Pancreas (tissue), 10 donors: ENCODE results near the gene SMG1. TPM values are rescaled to one million over a fixed set of nuclear protein-coding genes. Genes with fewer than 3 reads are reported as not detected.
"Not testable (repeated sequence)": the region's sequence is repeated elsewhere in the genome, so short reads cannot be mapped to it uniquely, and the experiment has no call there.

Experiments
- ATAC-seq, 4 donors: fragments of 200-7000 bp; cut with Tn5 transposase; one replicate each; pipeline versions ENCODE4 v1.8.0 to v1.9.1; 2020; ENCODE audit warnings: mild to moderate bottlenecking in 4 of 4, moderate library complexity in 4 of 4
- DNase-seq, 6 donors: peaks; one replicate each; pipeline ENCODE4 v3.0.0-alpha.2; 2020
- FAIRE-seq: peaks from 2 replicates; lab custom pipeline; 2012; peaks lifted over from hg19 to GRCh38; lab: Jason Lieb, UNC
- H3K27ac ChIP-seq, 4 donors: fragments of 200-600 bp; sonication (generic); 1 replicate in 3 of 4; 2 replicates in 1 of 4; pipeline versions ENCODE4 v1.5.0 to v1.8.0; 2020
- H3K27me3 ChIP-seq, 4 donors: fragments of 200-600 bp; one replicate each; pipeline ENCODE4 v1.8.0; 2021
- H3K36me3 ChIP-seq, 3 donors: fragments of 200-600 bp; sonication (generic) in 1 of 3; one replicate each; pipeline versions ENCODE4 v1.5.0 to v1.8.0; 2020 to 2021
- H3K4me1 ChIP-seq, 3 donors: fragments of 200-600 bp; one replicate each; pipeline ENCODE4 v1.8.0; 2021
- H3K4me3 ChIP-seq, 4 donors: fragments of 200-600 bp; sonication (generic) in 2 of 4; one replicate each; pipeline versions ENCODE4 v1.5.0 to v1.8.0; 2020 to 2021
- H3K9me3 ChIP-seq, 4 donors: fragments of 200-600 bp; one replicate each; pipeline ENCODE4 v1.8.0; 2021
- WGBS, 2 donors: extraction: QIAGEN DNeasy Blood & Tissue Kit; methylation state at CpG; one replicate each; pipeline ENCODE4 v1.1.7; 2013; 5-methylcytosine and 5-hydroxymethylcytosine counted together
- intact Hi-C, 3 donors: fragments of 100-400 bp; cut with DNase I; formaldehyde crosslinking; loops; one replicate each; pipeline versions ENCODE4 v1.11.1 to v1.14.2; 2022
- polyA plus RNA-seq, 2 donors: library from polyadenylated mRNA; stranded (reverse); fragments of 200-250 nt; gene quantifications; one replicate each; pipeline ENCODE4 v1.2.3, GENCODE V29; 2013
- total RNA-seq, 6 donors: library from RNA; stranded (reverse); fragmentation: NEBNext Ultra II Directional in 4 of 6; extraction: Animal tissue kit (Norgen Biotek cat#: 25700) in 4 of 6; gene quantifications; one replicate each; pipeline versions ENCODE4 v1.2.1 to v1.2.4, GENCODE V29; 2021 to 2023
- TF ChIP-seq, protein P1 (sequence below), 4 donors: fragments of 200-600 bp; sonication (generic) in 3 of 4; IDR thresholded peaks; one replicate each; pipeline versions ENCODE4 v1.5.0 to v1.8.0; 2021; ENCODE audit warnings: antibody characterized with exemption in 4 of 4
- donor health status: healthy with polysubstance abuse.
- donor health status: DM: no; HTN: no; CAD: no; lungs with moderate emphysema.
- donor health status: DM: no; HTN: no; CAD: no.
- donor health status: control.
- donor health status: control.
- donor health status: Bipolar disorder and iron deficiency.
- donor health status: DM: yes; HTN: yes; CAD: no.
- donor health status: DM: no; HTN: no; CAD: no.
- donor health status: DM: no; HTN: no; CAD: no.
- donor health status: DM: yes; HTN: yes; CAD: no.

SMG1 gene
- total and polyA plus RNA-seq, 8 donors, result 9.8 to 52.2 (median 27.5) TPM

DNA sequence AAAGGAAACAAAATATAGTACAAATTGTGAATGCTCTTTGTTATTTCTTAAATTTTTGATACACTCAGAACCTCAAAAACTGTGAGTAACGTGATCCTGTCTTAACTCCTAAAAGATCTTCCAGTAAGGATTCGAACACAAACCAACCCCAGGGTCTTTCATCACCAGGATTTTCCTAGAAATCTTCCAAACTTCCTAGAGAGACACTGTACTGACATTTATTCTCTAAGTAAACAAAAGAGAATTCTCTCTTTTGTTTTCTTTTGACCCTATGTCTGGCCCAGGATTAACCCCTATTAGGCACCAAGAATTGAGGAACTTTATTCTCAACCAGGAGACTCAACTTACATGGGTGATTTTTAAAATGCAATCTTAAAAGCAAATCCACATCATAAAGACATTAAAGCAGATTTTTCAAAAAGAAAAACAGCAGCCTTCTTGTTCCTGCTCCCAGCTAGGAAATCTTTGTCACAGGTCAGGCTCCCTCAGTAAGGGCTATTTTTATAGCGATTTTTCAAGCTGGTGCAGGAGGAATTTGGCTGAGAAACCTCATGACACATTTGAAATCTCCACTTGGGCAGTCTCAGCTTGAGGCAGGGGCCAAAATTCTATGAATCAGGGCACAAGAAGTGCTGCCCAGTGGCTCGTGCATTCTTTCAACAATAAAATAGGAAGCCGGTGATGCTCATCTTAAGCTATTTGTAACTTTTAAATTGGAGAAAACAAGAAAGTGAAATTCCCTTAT lies 6.2 kb upstream of the SMG1 start:
- Histone ChIP-seq H3K27me3 (no peaks in the 10 kb centered on the region), H3K27ac (no peak overlapping the region), H3K9me3 (no peaks in the 10 kb centered on the region), H3K4me3 (no peak overlapping the region), H3K4me1 (no peaks in the 10 kb centered on the region), H3K36me3 (no peaks in the 10 kb centered on the region)
- TF ChIP-seq, protein P1, sequence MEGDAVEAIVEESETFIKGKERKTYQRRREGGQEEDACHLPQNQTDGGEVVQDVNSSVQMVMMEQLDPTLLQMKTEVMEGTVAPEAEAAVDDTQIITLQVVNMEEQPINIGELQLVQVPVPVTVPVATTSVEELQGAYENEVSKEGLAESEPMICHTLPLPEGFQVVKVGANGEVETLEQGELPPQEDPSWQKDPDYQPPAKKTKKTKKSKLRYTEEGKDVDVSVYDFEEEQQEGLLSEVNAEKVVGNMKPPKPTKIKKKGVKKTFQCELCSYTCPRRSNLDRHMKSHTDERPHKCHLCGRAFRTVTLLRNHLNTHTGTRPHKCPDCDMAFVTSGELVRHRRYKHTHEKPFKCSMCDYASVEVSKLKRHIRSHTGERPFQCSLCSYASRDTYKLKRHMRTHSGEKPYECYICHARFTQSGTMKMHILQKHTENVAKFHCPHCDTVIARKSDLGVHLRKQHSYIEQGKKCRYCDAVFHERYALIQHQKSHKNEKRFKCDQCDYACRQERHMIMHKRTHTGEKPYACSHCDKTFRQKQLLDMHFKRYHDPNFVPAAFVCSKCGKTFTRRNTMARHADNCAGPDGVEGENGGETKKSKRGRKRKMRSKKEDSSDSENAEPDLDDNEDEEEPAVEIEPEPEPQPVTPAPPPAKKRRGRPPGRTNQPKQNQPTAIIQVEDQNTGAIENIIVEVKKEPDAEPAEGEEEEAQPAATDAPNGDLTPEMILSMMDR (IDR thresholded peaks at IDR 0.05), result no peak
- ATAC-seq (no peak), DNase-seq (no peak), FAIRE-seq (no peak)
- 57 to 62% methylated on average over 5 of the region's 5 CpGs for WGBS, 2 donors
- intact Hi-C loops, result no loop called here

DNA sequence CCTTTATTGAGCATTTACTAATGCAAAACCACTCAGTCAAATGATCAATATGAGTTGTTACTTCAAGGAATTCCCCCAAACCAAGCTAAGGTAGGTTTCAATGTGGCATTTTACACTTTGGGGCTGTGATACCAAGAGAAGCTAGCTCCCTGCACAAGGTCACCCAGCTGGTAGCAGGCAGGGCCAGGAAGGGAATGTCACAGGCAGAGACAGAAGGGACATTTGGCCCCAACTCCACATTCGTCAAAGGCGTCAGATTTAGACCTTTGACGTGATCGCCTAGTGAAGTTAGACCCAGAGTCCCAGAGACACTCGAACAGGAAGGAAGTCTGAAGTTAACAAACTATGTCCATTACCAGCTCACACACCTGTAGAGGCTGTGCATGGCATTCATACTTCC lies 5.5 kb upstream of the SMG1 start:
- no peak overlapping the region for H3K4me3 ChIP-seq
- TF ChIP-seq, protein P1 (IDR thresholded peaks at IDR 0.05), result no peak

DNA sequence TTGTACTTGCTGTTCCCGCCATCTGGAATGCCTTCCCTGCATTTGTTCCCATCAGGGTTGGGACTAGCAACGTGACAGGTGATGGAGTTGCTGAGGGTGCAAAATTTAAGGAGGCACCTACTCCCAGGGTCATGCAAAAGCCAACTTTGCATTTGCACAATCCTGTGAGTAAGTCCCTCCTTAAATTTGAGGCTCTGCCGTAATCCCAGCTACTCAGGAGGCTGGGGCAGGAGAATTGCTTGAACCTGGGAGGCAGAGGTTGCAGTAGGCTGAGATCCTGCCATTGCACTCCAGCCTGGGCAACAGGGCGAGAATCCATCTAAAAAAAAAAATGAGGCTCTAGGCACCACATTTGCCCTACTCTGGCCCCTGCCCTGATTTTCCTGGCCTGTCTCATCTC lies 3.9 kb upstream of the SMG1 start:
- FAIRE-seq, DNase-seq, intact Hi-C loops, H3K4me3 ChIP-seq, H3K36me3 ChIP-seq, H3K4me1 ChIP-seq, H3K27ac ChIP-seq, ATAC-seq, H3K9me3 ChIP-seq, H3K27me3 ChIP-seq: not testable (repeated sequence)
- 82 to 86% methylated on average over 4 of the region's 4 CpGs for WGBS, 2 donors

More for the DNA sequence above, 5.5 kb upstream of the SMG1 start:
- Histone ChIP-seq H3K4me1 (no peaks in the 10 kb centered on the region), H3K27me3 (no peaks in the 10 kb centered on the region), H3K36me3 (no peaks in the 10 kb centered on the region), H3K27ac (no peak overlapping the region), H3K9me3 (no peaks in the 10 kb centered on the region)
- intact Hi-C loops, result no loop called here
- FAIRE-seq, result no peak
- no peak for DNase-seq
- WGBS, 2 donors, result 23 to 44% methylated on average over 5 of the region's 5 CpGs
- ATAC-seq, result peak in 2 of 4 donors; percentile 12 to 23

DNA sequence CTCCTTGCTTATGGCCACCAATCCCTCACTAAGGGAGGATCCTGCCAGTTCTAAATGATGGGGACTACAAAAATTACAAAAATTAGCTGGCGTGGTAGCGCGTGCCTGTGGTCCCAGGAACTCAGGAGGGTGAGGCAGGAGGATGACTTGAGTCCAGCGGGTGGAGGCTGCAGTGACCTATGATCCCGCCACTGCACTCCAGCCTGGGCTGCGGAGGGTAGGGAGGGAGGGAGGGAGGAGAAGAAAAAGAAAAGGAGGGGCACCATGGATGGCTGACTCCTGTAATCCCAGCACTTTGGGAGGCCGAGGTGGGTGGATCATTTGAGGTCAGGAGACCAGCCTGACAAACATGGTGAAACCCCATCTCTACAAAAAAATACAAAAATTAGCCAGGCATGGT lies 1.9 kb upstream of the SMG1 start:
- ATAC-seq, H3K4me1 ChIP-seq, DNase-seq, H3K27me3 ChIP-seq, H3K36me3 ChIP-seq, intact Hi-C loops, H3K27ac ChIP-seq, H3K4me3 ChIP-seq, FAIRE-seq, H3K9me3 ChIP-seq: not testable (repeated sequence)
- WGBS, 2 donors, result 93 to 96% methylated on average over 7 of the region's 7 CpGs

- H3K27me3 ChIP-seq, H3K4me1 ChIP-seq, H3K36me3 ChIP-seq, H3K9me3 ChIP-seq, FAIRE-seq, intact Hi-C loops: not testable (repeated sequence)
- DNase-seq, result peak in 5 of 6 donors; percentile 40 to 79 (median 66)
- peak; percentile 62 to 75 (median 68) for ATAC-seq
- peak overlapping the region; percentile 47 to 74 (median 64) for H3K4me3 ChIP-seq
- H3K27ac ChIP-seq, result peak overlapping the region; percentile 76 to 92 (median 86)
- 1% methylated on average over 23 to 42 of the region's 42 CpGs for WGBS, 2 donors
Observed at GRCh38 chr16:18925215-18925985, 808 bp downstream of the SMG1 start.

DNA sequence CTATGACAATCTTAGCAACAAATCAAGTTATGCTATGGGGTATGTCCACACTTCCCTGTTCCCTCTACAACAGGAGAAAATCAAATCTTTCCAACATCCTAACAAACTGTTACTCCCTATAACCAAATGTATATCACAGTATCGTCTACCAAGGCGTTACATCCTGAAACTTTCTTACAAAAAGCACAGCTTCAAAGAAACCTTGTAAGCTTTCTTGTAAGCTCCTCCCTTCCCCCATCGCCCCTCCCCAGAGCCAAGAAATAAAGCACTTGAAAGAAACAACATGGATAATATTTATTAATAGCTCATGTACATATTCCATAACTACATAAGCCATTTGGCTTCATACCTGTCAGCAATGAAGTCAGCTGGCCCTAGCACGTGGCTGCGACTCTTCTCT lies 2.3 kb downstream of the SMG1 start:
- intact Hi-C loops, H3K4me3 ChIP-seq: not testable (repeated sequence)

GRCh38 chr16:18923124-18923523 lies 3.1 kb downstream of the SMG1 start:
- FAIRE-seq, H3K9me3 ChIP-seq, DNase-seq, intact Hi-C loops, H3K36me3 ChIP-seq, H3K27ac ChIP-seq, ATAC-seq, H3K4me1 ChIP-seq, H3K27me3 ChIP-seq, H3K4me3 ChIP-seq: not testable (repeated sequence)
- 86 to 88% methylated on average over 7 to 8 of the region's 8 CpGs for WGBS, 2 donors

More for the DNA sequence above, 2.3 kb downstream of the SMG1 start:
- not testable (repeated sequence) for DNase-seq, H3K27ac ChIP-seq, H3K9me3 ChIP-seq, H3K36me3 ChIP-seq, FAIRE-seq, H3K27me3 ChIP-seq, H3K4me1 ChIP-seq, ATAC-seq
- WGBS, 2 donors, result 17 to 24% methylated on average over 5 of the region's 5 CpGs

- not testable (repeated sequence) for H3K27me3 ChIP-seq, FAIRE-seq
- 64 to 83% methylated on average over 2 of the region's 2 CpGs for WGBS, 2 donors
Observed at GRCh38 chr16:18909585-18909984, 16.6 kb downstream of the SMG1 start.

GRCh38 chr16:18908716-18909115 lies 17.5 kb downstream of the SMG1 start:
- H3K9me3 ChIP-seq, H3K4me3 ChIP-seq, FAIRE-seq, intact Hi-C loops, ATAC-seq, H3K36me3 ChIP-seq, H3K4me1 ChIP-seq, H3K27me3 ChIP-seq, DNase-seq, H3K27ac ChIP-seq: not testable (repeated sequence)
- 88 to 97% methylated on average over 12 of the region's 12 CpGs for WGBS, 2 donors

More at GRCh38 chr16:18909585-18909984, 16.6 kb downstream of the SMG1 start:
- ATAC-seq, H3K4me1 ChIP-seq, H3K9me3 ChIP-seq, H3K4me3 ChIP-seq, DNase-seq, intact Hi-C loops, H3K27ac ChIP-seq, H3K36me3 ChIP-seq: not testable (repeated sequence)

DNA sequence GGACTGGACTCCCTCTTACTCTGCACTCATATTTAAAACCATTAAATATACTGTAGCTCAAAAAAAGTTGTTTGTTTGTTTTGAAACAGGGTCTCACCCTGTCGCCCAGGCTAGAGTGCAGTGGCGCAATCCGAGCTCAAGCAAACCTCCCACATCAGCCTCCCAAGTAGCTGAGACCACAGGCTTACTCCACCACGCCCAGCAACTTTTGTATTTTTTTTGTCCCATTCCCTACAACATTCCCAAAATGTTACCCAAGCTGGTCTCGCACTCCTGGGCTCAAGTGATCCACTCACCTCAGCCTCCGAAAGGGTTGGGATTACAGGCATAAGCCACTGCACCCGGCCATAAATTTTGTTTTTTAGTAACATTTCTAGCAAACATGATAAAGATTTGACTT lies 23.4 kb downstream of the SMG1 start:
- H3K9me3 ChIP-seq, DNase-seq, FAIRE-seq, H3K36me3 ChIP-seq, H3K4me3 ChIP-seq, ATAC-seq, H3K27me3 ChIP-seq, H3K4me1 ChIP-seq, intact Hi-C loops, H3K27ac ChIP-seq: not testable (repeated sequence)
- 94% methylated on average over 7 of the region's 7 CpGs for WGBS, 2 donors
